ENCODE measurements around the gene DNAAF1.
A peak's percentile ranks its signal among the peaks of the same experiment; 100 is the strongest.
"Not testable (repeated sequence)": the region's sequence is repeated elsewhere in the genome, so short reads cannot be mapped to it uniquely, and the experiment has no call there.

Gene DNAAF1

DNA sequence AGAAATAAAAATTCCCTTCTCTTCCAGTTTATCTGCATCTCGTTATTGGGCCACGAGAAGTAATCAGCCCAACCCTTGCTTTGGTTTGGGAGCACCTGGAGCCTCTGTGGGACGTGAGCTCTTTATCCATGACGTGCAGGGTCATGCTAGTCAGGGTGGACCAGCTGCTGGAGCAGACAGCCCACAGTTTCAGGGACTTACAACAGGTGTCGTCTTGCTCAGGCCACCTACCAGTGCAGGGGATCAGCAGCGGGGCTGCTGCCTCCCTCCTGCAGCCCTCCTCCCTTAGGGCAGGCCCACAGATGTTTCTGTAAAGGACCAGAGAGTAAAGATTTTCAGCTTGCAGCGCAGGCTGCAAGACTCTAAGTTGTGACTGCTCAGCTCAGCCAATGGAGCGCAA is 62.8 kb downstream of the DNAAF1 start:
- DNase-seq (ENCODE audit: low read depth, low spot score) = no peak

DNA sequence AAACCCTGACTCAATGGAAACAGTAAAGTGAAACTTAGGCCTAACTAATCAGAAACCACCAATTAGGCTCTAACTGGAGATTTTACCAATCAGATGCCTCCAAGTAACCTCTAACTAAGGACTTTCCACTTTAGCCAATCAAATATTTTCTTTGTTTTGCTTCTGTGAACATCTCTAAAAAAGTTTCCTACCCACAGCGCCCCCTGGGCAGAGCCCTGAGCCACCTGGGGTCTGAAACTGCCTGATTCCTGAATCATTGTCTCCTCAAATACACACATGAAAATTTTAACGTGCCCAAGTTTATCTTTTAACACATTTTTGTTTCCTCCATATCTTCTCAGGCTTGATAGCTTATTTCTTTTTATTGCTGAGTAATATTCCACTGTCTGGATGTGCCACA is 64.9 kb downstream of the DNAAF1 start:
- no peak for DNase-seq (ENCODE audit: low read depth, low spot score)

DNA sequence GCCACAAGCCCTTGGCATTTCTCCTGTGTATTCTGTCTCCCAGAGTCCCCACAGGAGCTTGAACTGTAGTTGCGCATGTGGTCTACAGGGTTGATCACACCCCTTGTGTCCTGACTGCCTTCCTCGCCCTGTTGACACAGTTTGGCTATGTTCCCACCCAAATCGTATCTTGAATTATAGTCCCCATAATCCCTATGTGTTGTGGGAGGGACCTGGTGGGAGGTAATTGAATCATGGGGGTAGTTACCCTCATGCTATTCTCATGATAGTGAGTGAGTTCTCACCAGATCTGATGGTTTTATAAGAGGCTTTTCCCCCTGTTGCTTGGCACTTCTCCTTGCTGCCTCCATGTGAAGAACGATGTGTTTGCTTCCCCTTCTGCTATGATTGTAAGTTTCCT is 67.0 kb downstream of the DNAAF1 start:
- no peak for DNase-seq (ENCODE audit: low read depth, low spot score)

DNA sequence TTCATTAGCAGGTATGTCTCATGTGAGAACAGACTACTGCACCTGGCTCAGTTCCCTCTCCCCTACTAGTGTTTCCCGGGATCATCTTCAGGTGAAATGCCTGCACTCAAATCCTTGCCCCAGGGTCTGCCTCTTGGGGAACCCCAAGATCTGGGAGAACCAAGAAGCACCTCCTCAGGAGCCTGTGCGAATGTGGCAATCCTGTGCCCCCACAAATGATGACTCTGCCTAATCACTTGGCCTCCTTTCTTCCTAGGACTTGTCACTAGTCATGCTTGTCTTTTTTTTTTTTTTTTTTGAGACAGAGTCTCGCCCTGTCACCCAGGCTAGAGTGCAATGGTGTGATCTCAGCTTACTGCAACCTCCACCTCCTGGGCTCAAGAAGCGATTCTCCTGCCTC is 67.5 kb downstream of the DNAAF1 start:
- no peak for DNase-seq (ENCODE audit: low read depth, low spot score)

DNA sequence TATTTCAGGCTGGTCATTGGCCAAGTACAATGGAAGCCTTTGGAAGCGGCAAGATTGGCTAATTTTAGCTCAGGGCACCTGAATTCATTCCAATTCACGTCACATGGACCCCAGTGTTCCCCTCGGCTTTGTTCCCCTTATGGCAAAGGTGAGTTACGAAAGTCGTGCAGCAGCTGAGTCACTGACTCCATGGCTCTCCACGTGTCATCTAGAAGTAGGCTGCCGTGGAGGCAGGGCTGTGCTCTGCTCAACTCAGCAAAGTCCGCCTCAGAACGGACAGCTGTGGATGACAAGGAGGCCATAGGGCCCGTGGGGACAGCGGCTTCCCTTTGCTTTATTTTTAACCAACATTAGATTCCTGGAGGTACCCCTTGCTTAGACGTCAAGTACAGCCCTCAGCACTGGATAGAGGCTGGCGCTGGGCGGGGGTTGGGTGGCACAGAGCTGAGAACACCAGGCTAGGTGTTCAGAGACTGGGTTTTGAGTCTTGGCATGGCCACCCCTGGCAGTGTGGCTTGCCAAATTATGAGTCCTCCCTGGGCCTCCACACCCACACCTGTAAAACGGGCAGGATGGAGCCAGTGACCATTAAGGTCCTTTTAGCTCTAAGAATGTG is 69.5 kb downstream of the DNAAF1 start:
- no peak for DNase-seq (ENCODE audit: low read depth, low spot score)

DNA sequence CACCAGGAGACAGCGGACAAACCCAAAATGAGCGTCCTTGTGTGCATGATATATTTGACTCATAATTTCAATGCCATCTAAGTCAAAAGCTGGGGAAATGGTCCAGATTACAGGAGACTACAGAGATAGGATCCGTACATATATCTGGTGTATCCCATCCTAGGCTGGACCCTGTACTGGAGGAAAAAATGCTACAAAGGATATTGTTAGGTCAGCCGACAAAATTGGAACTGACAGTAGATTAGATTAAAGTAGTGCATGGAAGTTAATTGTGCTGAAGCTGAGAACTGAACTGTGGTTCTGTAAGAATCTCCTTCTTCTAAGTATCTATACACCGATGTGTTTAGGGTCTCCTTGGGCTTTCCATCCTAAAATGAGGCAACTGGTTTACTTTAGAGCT is 70.4 kb downstream of the DNAAF1 start:
- no peak for DNase-seq (ENCODE audit: low read depth, low spot score)

DNA sequence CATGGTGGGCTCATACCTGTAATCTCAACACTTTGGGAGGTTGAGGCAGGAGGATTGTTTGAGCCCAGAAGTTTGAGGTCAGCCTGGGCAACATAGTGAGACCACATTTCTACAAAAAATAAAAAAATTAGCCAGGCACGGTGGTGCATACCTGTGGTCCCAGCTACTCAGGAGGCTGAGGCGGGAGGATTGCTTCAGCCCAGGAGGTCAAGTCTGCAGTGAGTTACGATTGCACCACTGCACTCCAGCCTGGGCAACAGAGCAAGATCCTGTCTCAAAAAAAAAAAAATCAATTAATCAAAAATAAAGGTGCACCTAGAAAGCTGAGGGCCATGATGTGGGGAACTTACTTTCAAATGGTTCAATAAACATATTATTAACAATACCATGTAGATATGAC is 71.0 kb downstream of the DNAAF1 start:
- DNase-seq (ENCODE audit: low read depth, low spot score) = not testable (repeated sequence)

DNA sequence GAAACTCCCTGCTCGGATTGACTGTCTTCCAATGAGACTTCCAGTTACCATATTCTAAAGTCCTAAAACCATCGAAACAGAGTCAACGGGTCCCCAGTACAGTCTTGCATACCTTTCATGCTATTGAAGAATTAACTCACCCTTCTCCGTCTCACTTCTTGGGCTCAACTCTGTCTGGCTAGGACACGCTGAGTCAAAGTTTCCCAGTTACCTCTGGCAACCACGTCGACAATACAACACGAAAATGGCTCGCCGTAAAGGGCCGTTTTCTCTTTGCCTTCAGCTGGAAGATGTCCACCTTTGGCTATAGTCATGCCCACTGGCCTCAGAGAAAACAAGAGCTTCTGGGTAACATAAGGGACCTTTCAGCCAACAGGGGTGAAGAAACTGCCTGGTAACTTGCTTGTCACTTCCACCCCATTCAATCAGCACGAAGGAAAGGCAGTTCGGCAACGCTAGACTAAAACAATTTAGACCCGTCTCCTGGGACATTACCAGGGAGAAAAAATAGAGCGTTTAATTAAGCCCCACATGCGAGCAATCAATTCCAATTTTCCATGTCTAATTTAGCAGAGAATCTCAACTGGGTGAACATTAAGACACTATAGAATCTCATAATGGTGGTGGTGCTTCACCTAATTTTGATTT is 73.2 kb downstream of the DNAAF1 start:
- no peak for DNase-seq (ENCODE audit: low read depth, low spot score)

DNA sequence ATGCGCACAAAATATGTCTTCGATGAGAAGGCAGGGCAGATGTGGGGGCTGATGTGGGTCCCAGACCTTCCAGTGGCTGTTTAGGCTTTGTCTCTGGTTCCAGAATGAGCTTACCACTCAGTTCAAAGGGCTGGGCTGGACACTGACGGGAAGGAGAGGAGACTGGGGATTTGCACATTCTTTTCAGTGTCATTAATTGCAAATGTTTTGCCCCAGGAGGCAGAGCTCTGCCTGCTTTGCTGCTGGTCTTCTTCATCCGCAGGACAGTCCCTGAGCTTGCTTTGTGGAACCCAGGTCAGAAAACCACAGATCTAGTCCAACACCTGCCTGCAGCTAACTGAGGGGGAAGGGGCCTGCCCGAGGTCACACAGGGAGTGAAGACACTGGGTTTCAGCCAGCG is 73.8 kb downstream of the DNAAF1 start:
- peak; percentile 89 for DNase-seq (ENCODE audit: low read depth, low spot score)

DNA sequence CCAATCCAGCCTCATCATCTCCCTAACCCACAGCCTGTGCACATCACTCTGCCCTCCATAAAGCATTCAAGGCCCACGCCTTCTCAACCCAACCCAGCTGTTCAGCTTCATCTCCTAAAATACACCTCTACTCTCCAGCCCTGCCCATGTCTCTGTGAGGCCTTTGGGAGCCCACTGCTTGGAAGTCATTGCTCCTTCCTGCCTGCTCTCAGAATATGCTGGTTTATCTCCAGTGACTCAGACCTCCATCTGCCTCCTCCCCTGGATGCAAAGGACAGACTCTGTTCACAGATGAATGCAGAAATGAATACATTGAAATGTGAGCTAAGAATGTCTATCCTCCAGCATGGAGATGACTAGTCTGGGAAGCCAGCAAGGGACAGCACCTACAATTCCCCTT is 75.7 kb downstream of the DNAAF1 start:
- DNase-seq (ENCODE audit: low read depth, low spot score) = no peak

DNA sequence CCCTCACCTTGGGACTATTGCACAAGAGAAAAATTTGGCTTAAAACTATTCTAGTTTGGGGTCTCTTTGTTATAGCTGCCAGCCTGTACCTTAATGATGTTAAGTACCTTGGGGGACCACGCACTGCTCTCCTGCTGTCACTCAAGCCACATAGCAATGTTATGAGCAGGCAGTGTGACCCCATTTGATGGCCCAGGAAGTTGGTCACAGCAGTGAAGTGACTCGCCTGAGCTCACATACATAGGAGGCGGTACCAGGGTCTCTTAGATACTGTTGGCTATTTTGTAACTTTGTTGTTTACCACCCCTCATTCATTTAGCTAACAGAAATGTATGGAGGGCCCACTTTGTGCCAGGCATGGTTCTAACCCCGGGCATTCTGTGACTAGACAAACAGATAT is 78.3 kb downstream of the DNAAF1 start:
- no peak for DNase-seq (ENCODE audit: low read depth, low spot score)

DNA sequence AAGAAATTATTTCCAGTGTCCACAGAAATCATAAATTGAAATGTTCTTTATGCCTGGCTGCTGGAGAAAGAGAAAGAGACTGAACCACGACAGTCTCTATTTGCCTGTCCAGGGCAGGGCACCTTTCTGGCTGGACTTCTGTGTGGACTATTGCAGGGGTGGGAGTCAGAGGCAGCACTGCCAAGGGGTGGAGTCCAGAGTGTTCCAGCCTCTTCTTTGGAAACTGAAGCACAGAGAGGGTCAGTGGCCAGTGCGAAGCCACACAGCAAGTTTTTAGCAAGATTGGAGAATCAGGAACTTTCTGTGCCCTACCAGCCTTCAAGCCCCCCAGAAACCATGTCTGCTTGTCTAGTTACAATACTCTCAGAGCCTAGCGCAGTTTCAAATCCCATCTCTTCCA is 79.4 kb downstream of the DNAAF1 start:
- no peak for DNase-seq (ENCODE audit: low read depth, low spot score)

DNA sequence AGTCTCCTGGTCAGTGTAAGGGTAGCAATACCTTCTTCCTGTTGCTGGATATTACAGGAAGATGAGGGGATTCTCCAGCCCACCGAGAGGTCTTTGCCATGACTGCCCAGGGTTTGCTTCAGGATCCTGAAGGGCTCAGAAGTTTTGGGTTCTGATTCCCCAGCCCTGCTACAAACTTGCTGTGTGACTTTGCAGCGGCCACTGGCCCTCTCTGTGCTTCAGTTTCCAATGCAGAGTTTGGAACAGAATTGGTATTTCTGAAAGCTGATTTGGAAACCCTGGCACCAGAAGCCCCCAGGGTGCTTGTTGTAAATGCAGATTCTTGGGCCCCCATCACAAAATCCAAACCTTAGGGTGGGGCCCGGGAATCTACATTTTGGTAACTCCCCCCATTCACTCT is 80.0 kb downstream of the DNAAF1 start:
- DNase-seq (ENCODE audit: low read depth, low spot score) = no peak

DNA sequence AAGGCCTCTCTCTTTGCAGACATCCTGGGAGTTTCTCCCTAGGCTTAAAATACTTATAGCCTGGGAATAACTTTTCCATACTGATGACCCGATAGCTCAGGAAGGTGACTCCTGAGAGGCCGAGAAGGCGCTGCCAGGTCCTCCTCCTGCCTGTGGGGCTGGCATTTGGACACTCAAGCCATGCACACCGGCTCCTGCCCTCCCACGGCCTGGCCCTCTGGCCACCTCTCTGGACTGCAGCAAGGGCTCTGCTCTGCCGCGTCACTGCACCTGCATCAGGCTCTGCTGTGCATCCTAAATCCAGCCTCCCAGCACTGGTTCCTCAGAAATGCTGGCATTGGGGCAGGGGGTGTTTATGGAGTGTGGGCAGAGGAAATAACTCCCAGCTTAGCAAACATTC is 80.5 kb downstream of the DNAAF1 start:
- no peak for DNase-seq (ENCODE audit: low read depth, low spot score)

DNA sequence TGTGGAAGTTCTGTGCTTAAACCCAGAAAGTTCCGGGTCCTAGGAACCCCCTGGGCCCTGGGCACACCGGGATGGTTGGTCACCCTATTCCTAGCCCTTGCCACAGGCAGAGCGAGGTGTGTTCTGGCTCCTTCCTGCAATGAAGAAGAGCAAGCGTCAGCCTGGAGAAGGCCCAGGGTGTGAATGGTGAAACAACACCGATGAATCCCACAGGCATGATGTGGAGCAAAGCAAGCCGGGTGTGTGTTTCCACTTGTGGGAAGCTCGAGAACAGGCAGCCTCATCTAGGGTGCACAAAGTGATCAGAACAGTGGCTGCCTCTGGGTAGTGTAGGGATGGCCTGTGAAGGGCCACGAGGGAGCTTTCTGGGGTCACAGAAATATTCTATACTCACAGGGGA is 80.9 kb downstream of the DNAAF1 start:
- no peak for DNase-seq (ENCODE audit: low read depth, low spot score)
